ENCODE results near the gene TBC1D5.

- TF ChIP-seq JUND (IDR thresholded peaks at IDR 0.05; ENCODE audit: low read length) (no peak), TBP (IDR thresholded peaks at IDR 0.05; ENCODE audit: low read depth, low read length) (no peak), EGR1 (IDR thresholded peaks at IDR 0.05; ENCODE audit: borderline replicate concordance, low read depth, low read length) (no peak), PHF8 (conservative IDR thresholded peaks at IDR 0.05; ENCODE audit: low read depth, low read length) (no peak), SP4 (IDR thresholded peaks at IDR 0.05; ENCODE audit: low read length) (no peak), GABPA (IDR thresholded peaks at IDR 0.05; ENCODE audit: borderline replicate concordance, insufficient read depth, low read length) (no peak), CTCF (IDR thresholded peaks at IDR 0.05; ENCODE audit: control extremely low read depth in 1 of 3, insufficient read depth in 1 of 3, low read depth in 1 of 3, low read length in 3 of 3) (no peak), TEAD4 (IDR thresholded peaks at IDR 0.05; ENCODE audit: low read depth, low read length) (no peak), RBBP5 (IDR thresholded peaks at IDR 0.05; ENCODE audit: borderline replicate concordance, low read depth, low read length) (no peak), RFX5 (IDR thresholded peaks at IDR 0.05; ENCODE audit: borderline replicate concordance, low read depth, low read length) (no peak), EP300 (IDR thresholded peaks at IDR 0.05; ENCODE audit: borderline replicate concordance in 1 of 2, low read depth in 2 of 2, low read length in 2 of 2) (no peak), POLR2A (IDR thresholded peaks at IDR 0.05; ENCODE audit: control extremely low read depth in 1 of 2, low read depth in 2 of 2, low read length in 2 of 2) (no peak), RXRA (IDR thresholded peaks at IDR 0.05; ENCODE audit: insufficient read depth, low read depth, low read length) (no peak)
Observed at GRCh38 chr3:17737591-17737990, 4.8 kb downstream of the TBC1D5 start.
